PC-9 (cell line): ENCODE data around the gene MTERF4. TPM values are rescaled to one million over a fixed set of nuclear protein-coding genes. Genes with fewer than 3 reads are reported as not detected.

Experiments used
- BruUV-seq: library from RNA; stranded (reverse); fragments of 400-500 nt; replicated peaks from 2 replicates; lab custom pipeline; 2021; lab: Mats Ljungman, UMichigan
- CTCF ChIA-PET: fragments of 300-600 bp; sonication (Branson Sonifier 250); formaldehyde crosslinking; loops from one replicate; lab custom pipeline; 2022; ENCODE audit warnings: antibody characterized with exemption; lab: Charles Lee
- POLR2A ChIA-PET: fragments of 300-600 bp; sonication (Branson Sonifier 250); formaldehyde crosslinking; loops from one replicate; lab custom pipeline; 2022; ENCODE audit warnings: antibody characterized with exemption; ENCODE audit not compliant: unreplicated experiment; lab: Charles Lee
- DNase-seq, 2 experiments: peaks; one replicate each; pipeline versions ENCODE4 v3.0.0 to v3.0.0-alpha.2; 2015 to 2022; ENCODE audit warnings: mixed read lengths in 1 of 2
- H2AFZ ChIP-seq: fragments of 200-600 bp; sonication (generic); 2 replicates; pipeline ENCODE4 v1.8.1; 2017; ENCODE audit warnings: antibody characterized with exemption
- H3F3A ChIP-seq: fragments of 200-600 bp; sonication (generic); 2 replicates; pipeline ENCODE4 v1.8.1; 2017; ENCODE audit warnings: antibody characterized with exemption, mild to moderate bottlenecking, low read depth; ENCODE audit not compliant: insufficient read depth
- H3K27ac ChIP-seq: fragments of 200-600 bp; sonication (generic); 2 replicates; pipeline ENCODE4 v1.6.1; 2016; ENCODE audit warnings: mixed run types
- H3K27me3 ChIP-seq: fragments of 200-600 bp; sonication (generic); 2 replicates; pipeline ENCODE4 v1.6.1; 2016; ENCODE audit warnings: low read depth, mixed run types; ENCODE audit not compliant: insufficient read depth
- H3K36me3 ChIP-seq: fragments of 200-600 bp; sonication (generic); 2 replicates; pipeline ENCODE4 v1.6.1; 2016; ENCODE audit warnings: low read depth, mixed run types
- H3K4me1 ChIP-seq: fragments of 200-600 bp; sonication (generic); replicated peaks from 2 replicates; pipeline ENCODE4 v1.6.1; 2016; ENCODE audit warnings: mixed run types; ENCODE audit not compliant: insufficient read depth
- H3K4me2 ChIP-seq: fragments of 200-600 bp; sonication (generic); 2 replicates; pipeline ENCODE4 v1.6.1; 2017; ENCODE audit warnings: mixed run types
- H3K4me3 ChIP-seq: fragments of 200-600 bp; sonication (generic); 2 replicates; pipeline ENCODE4 v1.6.1; 2016; ENCODE audit warnings: mixed run types
- H3K79me2 ChIP-seq: fragments of 200-600 bp; sonication (generic); 2 replicates; pipeline ENCODE4 v1.6.1; 2017; ENCODE audit warnings: low read depth, mixed run types
- H3K9me2 ChIP-seq: fragments of 200-600 bp; sonication (generic); 2 replicates; pipeline ENCODE4 v1.8.1; 2017; ENCODE audit warnings: mild to moderate bottlenecking; ENCODE audit not compliant: insufficient read depth
- H3K9me3 ChIP-seq: fragments of 200-600 bp; sonication (generic); 2 replicates; pipeline ENCODE4 v1.8.1; 2016; ENCODE audit warnings: low read depth; ENCODE audit not compliant: insufficient read depth
- H4K20me1 ChIP-seq: fragments of 200-600 bp; sonication (generic); 2 replicates; pipeline ENCODE4 v1.8.1; 2017; ENCODE audit not compliant: insufficient read depth
- CTCF ChIP-seq: fragments of 200-600 bp; sonication (generic); conservative IDR thresholded peaks from 2 replicates; pipeline ENCODE4 v1.6.1; 2017; ENCODE audit warnings: mixed run types, antibody characterized with exemption, mild to moderate bottlenecking, moderate library complexity
- EZH2 ChIP-seq: fragments of 200-600 bp; sonication (generic); IDR thresholded peaks from 2 replicates; pipeline ENCODE4 v1.8.0; 2017; ENCODE audit warnings: antibody characterized with exemption, low read depth
- intact Hi-C: fragments of 100-400 bp; cut with micrococcal nuclease; formaldehyde crosslinking; loops from one replicate; pipeline ENCODE4 v1.10.0; 2022; ENCODE audit not compliant: unreplicated experiment
- total RNA-seq: library from RNA; stranded (reverse); gene quantifications from 2 replicates; pipeline ENCODE4 v1.2.3, GENCODE V29; 2021

MTERF4 gene
- total RNA-seq, 1 experiment from 2014 or later: 42.8 TPM

- Histone ChIP-seq H3K9me3 (no peaks in the 10 kb centered on the region), H3K36me3 (no peaks in the 10 kb centered on the region), H3K4me2 (no peak overlapping the region), H4K20me1 (no peaks in the 10 kb centered on the region), H3K79me2 (no peaks in the 10 kb centered on the region), H3K4me3 (no peak overlapping the region), H3K4me1 (no peaks in the 10 kb centered on the region), H2AFZ (no peak overlapping the region), H3K27ac (no peak overlapping the region), H3K27me3 (peaks cover 58% of the 10 kb centered on the region), H3K9me2 (no peaks in the 10 kb centered on the region), H3F3A (no peaks in the 10 kb centered on the region)
- no peak for DNase-seq
- BruUV-seq: no TSS peak
- intact Hi-C loops: no loop called here
- CTCF ChIA-PET: no interaction called here
- POLR2A ChIA-PET: no interaction called here
- TF ChIP-seq CTCF: no peak
- TF ChIP-seq EZH2: no peak
Observed at GRCh38 chr2:241068942-241069810, 32.9 kb downstream of the MTERF4 start.

GRCh38 chr2:241068136-241068941 is 33.7 kb downstream of the MTERF4 start:
- H2AFZ ChIP-seq: no peak overlapping the region
- ChIA-PET POLR2A (no interaction called here), CTCF (no interaction called here)
- no peaks in the 10 kb centered on the region for H3K9me2 ChIP-seq
- no peaks in the 10 kb centered on the region for H3F3A ChIP-seq
- no peaks in the 10 kb centered on the region for H4K20me1 ChIP-seq
- no TSS peak for BruUV-seq
- DNase-seq: no peak
- H3K79me2 ChIP-seq: no peaks in the 10 kb centered on the region
- H3K36me3 ChIP-seq: no peaks in the 10 kb centered on the region
- no peaks in the 10 kb centered on the region for H3K9me3 ChIP-seq
- no peak overlapping the region for H3K4me3 ChIP-seq
- no peak overlapping the region for H3K4me2 ChIP-seq
- H3K4me1 ChIP-seq: no peaks in the 10 kb centered on the region
- intact Hi-C loops: no loop called here
- H3K27ac ChIP-seq: no peak overlapping the region
- H3K27me3 ChIP-seq: peaks cover 58% of the 10 kb centered on the region
- no peak for TF ChIP-seq EZH2
- TF ChIP-seq CTCF: no peak

- ChIA-PET CTCF (no interaction called here), POLR2A (no interaction called here)
- Histone ChIP-seq H4K20me1 (no peaks in the 10 kb centered on the region), H3K9me3 (no peaks in the 10 kb centered on the region), H3K9me2 (no peaks in the 10 kb centered on the region), H3F3A (no peaks in the 10 kb centered on the region), H3K36me3 (no peaks in the 10 kb centered on the region), H3K27me3 (peaks cover 54% of the 10 kb centered on the region), H3K4me3 (no peak overlapping the region), H3K79me2 (no peaks in the 10 kb centered on the region), H3K27ac (no peak overlapping the region), H2AFZ (no peak overlapping the region), H3K4me1 (no peaks in the 10 kb centered on the region), H3K4me2 (no peak overlapping the region)
- DNase-seq: no peak
- intact Hi-C loops: no loop called here
- TF ChIP-seq CTCF: no peak
- no peak for TF ChIP-seq EZH2
- BruUV-seq: no TSS peak
Observed at GRCh38 chr2:241067501-241068135, 34.5 kb downstream of the MTERF4 start.
